GM12878 (cell line): ENCODE measurements around the gene GPRC5D. TPM values are rescaled to one million over a fixed set of nuclear protein-coding genes. Genes with fewer than 3 reads are reported as not detected.

Experiments
- DPF2 ChIP-seq: fragments of 450-650 bp; IDR thresholded peaks from 2 replicates; pipeline ENCODE4 v1.6.1; 2017; ENCODE audit warnings: mild to moderate bottlenecking
- LARP7 ChIP-seq: fragments of 450-650 bp; IDR thresholded peaks from 2 replicates; pipeline ENCODE4 v1.6.1; 2017; ENCODE audit warnings: mild to moderate bottlenecking
- MTA3 ChIP-seq: IDR thresholded peaks from 2 replicates; pipeline ENCODE4 v1.6.1; 2012; ENCODE audit warnings: low read length, inconsistent platforms, borderline replicate concordance
- NBN ChIP-seq: fragments of 450-650 bp; IDR thresholded peaks from 2 replicates; pipeline ENCODE4 v1.6.1; 2016
- NR2C2 ChIP-seq: IDR thresholded peaks from 2 replicates; pipeline ENCODE4 v1.6.1; 2011; ENCODE audit warnings: borderline replicate concordance, low read depth; ENCODE audit not compliant: control insufficient read depth, insufficient read length
- RAD51 ChIP-seq: fragments of 450-650 bp; IDR thresholded peaks from 2 replicates; pipeline ENCODE4 v1.6.1; 2016; ENCODE audit warnings: moderate library complexity, mild to moderate bottlenecking, inconsistent platforms
- RELB ChIP-seq: fragments of 450-650 bp; IDR thresholded peaks from 2 replicates; pipeline ENCODE4 v1.6.1; 2017; ENCODE audit warnings: low read depth, mild to moderate bottlenecking, moderate library complexity
- SPI1 ChIP-seq: IDR thresholded peaks from 2 replicates; pipeline ENCODE4 v1.6.1; 2011; ENCODE audit warnings: low read depth, mild to moderate bottlenecking, low read length, moderate library complexity, borderline replicate concordance; ENCODE audit not compliant: insufficient read depth
- SUZ12 ChIP-seq: fragments of 200-600 bp; sonication (generic); IDR thresholded peaks from one replicate; pipeline ENCODE4 v1.6.1; 2018; ENCODE audit warnings: antibody characterized with exemption, mild to moderate bottlenecking; ENCODE audit not compliant: unreplicated experiment
- TBL1XR1 ChIP-seq: IDR thresholded peaks from 2 replicates; pipeline ENCODE4 v1.6.1; 2012; ENCODE audit warnings: low read depth, low read length, improper control_type of control experiment
- ZBTB4 ChIP-seq: fragments of 450-650 bp; formaldehyde crosslinking; IDR thresholded peaks from 2 replicates; pipeline ENCODE4 v1.4.0; 2022; ENCODE audit warnings: mild to moderate bottlenecking, moderate library complexity
- ZBTB40 ChIP-seq: fragments of 450-650 bp; IDR thresholded peaks from 2 replicates; pipeline ENCODE4 v1.6.1; 2016; ENCODE audit warnings: mild to moderate bottlenecking, moderate library complexity, borderline replicate concordance
- ZSCAN29 ChIP-seq: fragments of 450-650 bp; IDR thresholded peaks from 2 replicates; pipeline ENCODE4 v1.6.1; 2017; ENCODE audit warnings: mild to moderate bottlenecking, moderate library complexity
- ZZZ3 ChIP-seq: IDR thresholded peaks from 2 replicates; pipeline ENCODE4 v1.6.1; 2011; ENCODE audit warnings: low read depth; ENCODE audit not compliant: control insufficient read depth, insufficient read length
- polyA plus RNA-seq, 11 experiments: library from polyadenylated mRNA; depleted of rRNA in 4 of 11; unstranded in 6 of 11; stranded (reverse) in 5 of 11; fragments of >200 nt; fragmentation: Nextera tagmentation in 4 of 11; fragmentation: Illumina TruSeq in 1 of 11; extraction: Ambion mirVana in 4 of 11; extraction: Trizol in 1 of 11; gene quantifications; 1 replicate in 1 of 11; 2 replicates in 10 of 11; pipeline versions ENCODE4 v1.2.1 to v1.2.3, GENCODE V29; 2011 to 2016; ENCODE audit warnings: inconsistent platforms in 2 of 11, missing spikeins in 2 of 11, low read depth in 1 of 11
- total RNA-seq, 4 experiments: library from RNA; depleted of rRNA in 3 of 4; stranded (reverse); fragments of >200 nt in 3 of 4; fragmentation: Illumina TruSeq in 1 of 4; extraction: Trizol in 1 of 4; gene quantifications; 2 replicates each; pipeline versions ENCODE4 v1.2.1 to v1.2.3, GENCODE V29; 2013 to 2021

The GPRC5D gene
- total and polyA plus RNA-seq, 10 of the 15 experiments (the other 5 are each of a cell fraction or from before 2014, with no cell fraction given): 0.18 to 0.90 (median 0.37) TPM; not detected in 3

- TF ChIP-seq MTA3 (no peak), NR2C2 (no peak), ZZZ3 (no peak), ZBTB4 (CRISPR knock-in tag) (no peak), RAD51 (no peak), DPF2 (no peak), RELB (no peak), SPI1 (no peak), ZSCAN29 (no peak), ZBTB40 (no peak), NBN (no peak), LARP7 (no peak), TBL1XR1 (no peak), SUZ12 (no peak)
Measured at GRCh38 chr12:12912711-12913110, 39.3 kb downstream of the GPRC5D start (continued).
